GM18951 (cell line): ENCODE measurements around the gene RALGPS2.
"Not testable (repeated sequence)": the region's sequence is repeated elsewhere in the genome, so short reads cannot be mapped to it uniquely, and the experiment has no call there.

Experiments
- POLR2A ChIP-seq: IDR thresholded peaks from 4 replicates; pipeline ENCODE4 v1.6.1; 2011; ENCODE audit warnings: mild to moderate bottlenecking; ENCODE audit not compliant: insufficient read length, insufficient read depth; ENCODE audit errors: extremely low read depth
- in situ Hi-C: fragments of 300-500 bp; cut with MboI; formaldehyde crosslinking; loops from one replicate; pipeline ENCODE4 v1.12.0; 2022; ENCODE audit warnings: low sequenced_read_pairs, mixed read lengths, inconsistent platforms; ENCODE audit not compliant: unreplicated experiment

The RALGPS2 gene

GRCh38 chr1:178818416-178818815 is 93.4 kb downstream of the RALGPS2 start:
- in situ Hi-C loops = no loop called here

DNA sequence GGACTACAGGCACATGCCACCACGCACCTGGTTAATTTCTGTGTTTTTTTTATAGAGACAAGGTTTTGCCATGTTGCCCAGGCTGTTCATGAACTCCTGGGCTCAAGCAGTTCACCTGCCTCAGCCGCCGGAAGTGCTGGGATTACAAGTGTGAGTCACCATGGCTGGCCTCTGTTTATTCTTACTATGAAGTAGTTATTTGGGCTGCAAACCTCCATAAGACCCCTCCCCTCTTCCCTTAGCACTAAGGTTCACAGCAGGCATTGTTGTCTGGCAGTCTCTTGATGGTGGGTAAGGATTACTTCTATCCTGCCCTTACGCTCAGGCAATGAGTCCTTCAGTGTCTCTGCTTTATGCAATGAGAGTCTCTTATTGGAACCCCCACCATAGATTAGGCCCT is 94.1 kb downstream of the RALGPS2 start:
- in situ Hi-C loops = no loop called here
- no peak for TF ChIP-seq POLR2A

More at GRCh38 chr1:178818416-178818815, 93.4 kb downstream of the RALGPS2 start:
- no peak for TF ChIP-seq POLR2A

- in situ Hi-C loops = no loop called here
- TF ChIP-seq POLR2A = no peak
These were observed 96.3 kb downstream of the RALGPS2 start for GRCh38 chr1:178821134-178821866.

DNA sequence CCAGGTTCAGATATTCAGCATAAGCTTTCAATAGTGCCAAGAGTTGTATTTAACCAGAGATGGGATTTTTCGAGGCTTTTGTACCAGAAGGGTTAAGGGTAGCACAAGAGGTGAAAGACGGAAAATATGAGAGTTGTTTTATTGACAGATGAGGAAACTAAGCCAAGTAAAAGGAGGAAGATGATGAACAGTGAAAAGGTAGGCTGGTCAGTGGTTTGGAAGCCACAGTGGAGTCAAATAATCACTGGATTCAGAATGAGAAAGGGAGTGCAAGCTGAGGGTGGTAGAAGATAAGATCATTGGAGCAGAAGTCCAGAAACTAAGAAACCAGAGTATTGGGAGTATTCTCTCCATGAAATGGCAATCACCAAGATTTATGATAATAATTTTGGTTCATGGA is 100.1 kb downstream of the RALGPS2 start:
- no peak for TF ChIP-seq POLR2A
- in situ Hi-C loops = no loop called here

GRCh38 chr1:178844436-178844835 is 119.4 kb downstream of the RALGPS2 start:
- TF ChIP-seq POLR2A = no peak
- in situ Hi-C loops = no loop called here

- TF ChIP-seq POLR2A = no peak
- in situ Hi-C loops = no loop called here
These were observed 121.3 kb downstream of the RALGPS2 start for GRCh38 chr1:178846306-178846705.

GRCh38 chr1:178847396-178847849 is 122.4 kb downstream of the RALGPS2 start:
- TF ChIP-seq POLR2A = no peak
- in situ Hi-C loops = no loop called here

DNA sequence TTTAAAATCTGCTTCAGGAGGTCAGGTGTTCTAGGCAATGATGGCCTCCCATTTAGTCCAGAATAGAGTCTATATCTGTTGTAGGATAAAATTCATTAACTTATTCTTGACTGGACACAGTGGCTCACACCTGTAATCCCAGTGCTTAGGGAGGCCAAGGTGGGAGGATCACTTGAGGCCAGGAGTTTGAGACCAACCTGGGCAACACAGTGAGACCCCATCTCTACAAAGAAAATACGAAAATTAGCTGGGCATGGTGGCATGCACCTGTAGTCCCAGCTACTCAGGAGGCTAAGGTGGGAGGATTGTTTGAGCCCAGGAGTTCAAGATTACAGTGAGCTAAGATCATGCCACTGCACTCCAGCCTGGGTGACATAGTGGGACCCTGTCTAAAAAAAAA is 122.9 kb downstream of the RALGPS2 start:
- in situ Hi-C loops = not testable (repeated sequence)

GRCh38 chr1:178849918-178850317 is 124.9 kb downstream of the RALGPS2 start:
- in situ Hi-C loops = no loop called here

GRCh38 chr1:178857126-178857525 is 132.1 kb downstream of the RALGPS2 start:
- no peak for TF ChIP-seq POLR2A
- in situ Hi-C loops = no loop called here

More at GRCh38 chr1:178849918-178850317, 124.9 kb downstream of the RALGPS2 start:
- no peak for TF ChIP-seq POLR2A

DNA sequence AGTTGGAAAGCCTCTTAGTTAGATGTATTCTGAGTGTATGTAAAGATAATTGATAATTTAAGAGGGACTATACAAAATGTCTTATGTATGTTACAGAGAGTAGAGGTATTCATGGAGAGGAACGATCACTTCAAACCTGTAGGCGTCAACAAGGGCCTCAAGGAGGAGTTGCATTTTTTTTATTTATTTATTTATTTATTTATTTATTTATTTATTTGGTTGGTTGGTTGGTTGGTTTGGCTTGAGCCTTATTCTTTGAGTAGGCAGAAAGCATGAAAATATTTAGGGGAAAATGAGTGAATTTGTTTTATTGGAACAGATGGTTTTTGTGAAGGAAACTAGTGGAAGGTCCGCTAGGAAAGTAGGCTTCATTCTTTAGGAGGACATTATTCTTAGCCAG is 137.4 kb downstream of the RALGPS2 start:
- in situ Hi-C loops = no loop called here
- TF ChIP-seq POLR2A = no peak

GRCh38 chr1:178862864-178863263 is 137.8 kb downstream of the RALGPS2 start:
- no peak for TF ChIP-seq POLR2A
- in situ Hi-C loops = no loop called here

- in situ Hi-C loops = no loop called here
- TF ChIP-seq POLR2A = no peak
These were observed 139.3 kb downstream of the RALGPS2 start for GRCh38 chr1:178864326-178864725.

GRCh38 chr1:178867670-178868069 is 142.6 kb downstream of the RALGPS2 start:
- in situ Hi-C loops = no loop called here
- no peak for TF ChIP-seq POLR2A
